ENCODE results near the gene CDC73.
"Not testable (repeated sequence)": the region's sequence is repeated elsewhere in the genome, so short reads cannot be mapped to it uniquely, and the experiment has no call there.

Gene CDC73

GRCh38 chr1:193229136-193229535, 107.3 kb downstream of the CDC73 start:
- TF ChIP-seq CTCF (IDR thresholded peaks at IDR 0.05; ENCODE audit: low read depth, low read length) = no peak
- no peak for DNase-seq (ENCODE audit: extremely low read depth, low read depth)

GRCh38 chr1:193231146-193231545, 109.3 kb downstream of the CDC73 start:
- not testable (repeated sequence) for DNase-seq (ENCODE audit: extremely low read depth, low read depth)

- DNase-seq (ENCODE audit: extremely low read depth, low read depth) = no peak
- TF ChIP-seq CTCF (IDR thresholded peaks at IDR 0.05; ENCODE audit: low read depth, low read length) = no peak
Observed at GRCh38 chr1:193234530-193234929, 112.7 kb downstream of the CDC73 start.

GRCh38 chr1:193237381-193237978, 115.6 kb downstream of the CDC73 start:
- no peak for DNase-seq (ENCODE audit: extremely low read depth, low read depth)
- no peak for TF ChIP-seq CTCF (IDR thresholded peaks at IDR 0.05; ENCODE audit: low read depth, low read length)

- no peak for TF ChIP-seq CTCF (IDR thresholded peaks at IDR 0.05; ENCODE audit: low read depth, low read length)
- DNase-seq (ENCODE audit: extremely low read depth, low read depth) = no peak
Observed at GRCh38 chr1:193240609-193241008, 118.8 kb downstream of the CDC73 start.

GRCh38 chr1:193241132-193241827, 119.4 kb downstream of the CDC73 start:
- TF ChIP-seq CTCF (IDR thresholded peaks at IDR 0.05; ENCODE audit: low read depth, low read length) = no peak
- no peak for DNase-seq (ENCODE audit: extremely low read depth, low read depth)

GRCh38 chr1:193242000-193242399, 120.2 kb downstream of the CDC73 start:
- no peak for DNase-seq (ENCODE audit: extremely low read depth, low read depth)
- TF ChIP-seq CTCF (IDR thresholded peaks at IDR 0.05; ENCODE audit: low read depth, low read length) = no peak

- DNase-seq (ENCODE audit: extremely low read depth, low read depth) = no peak
- TF ChIP-seq CTCF (IDR thresholded peaks at IDR 0.05; ENCODE audit: low read depth, low read length) = no peak
Observed at GRCh38 chr1:193249187-193249586, 127.4 kb downstream of the CDC73 start.

Data from AG09319 (cell line).